Kidney epithelial cell (primary cell): ENCODE data around the gene ACKR1. TPM values are rescaled to one million over a fixed set of nuclear protein-coding genes. Genes with fewer than 3 reads are reported as not detected.

Experiments
- DNase-seq: peaks from one replicate; pipeline ENCODE4 v3.0.0-alpha.2; 2010; ENCODE audit warnings: low read depth
- H3K27me3 ChIP-seq: 2 replicates; pipeline ENCODE4 v1.6.0; 2011; ENCODE audit warnings: low read length; ENCODE audit not compliant: control insufficient read depth, insufficient read depth
- H3K36me3 ChIP-seq: 2 replicates; pipeline ENCODE4 v1.5.1; 2011; ENCODE audit warnings: low read length; ENCODE audit not compliant: control insufficient read depth, insufficient read depth
- H3K4me3 ChIP-seq: 2 replicates; pipeline ENCODE4 v1.5.1; 2011; ENCODE audit warnings: low read depth, mild to moderate bottlenecking, control low read depth, low read length
- CTCF ChIP-seq: IDR thresholded peaks from 2 replicates; pipeline ENCODE4 v1.5.1; 2011; ENCODE audit warnings: mild to moderate bottlenecking, moderate library complexity, low read length, control low read depth, inconsistent platforms; ENCODE audit not compliant: insufficient read depth, poor library complexity, severe bottlenecking
- total RNA-seq: library from RNA; depleted of rRNA; stranded (reverse); fragments of >200 nt; gene quantifications from 2 replicates; pipeline ENCODE4 v1.2.3, GENCODE V29; 2015

ACKR1 gene
- total RNA-seq, 1 donor from 2014 or later = not detected

GRCh38 chr1:159222075-159222865, 17.6 kb downstream of the ACKR1 start:
- Histone ChIP-seq H3K27me3 (peaks cover 2% of the 10 kb centered on the region), H3K4me3 (no peak overlapping the region), H3K36me3 (no peaks in the 10 kb centered on the region)
- TF ChIP-seq CTCF = no peak
- no peak for DNase-seq

GRCh38 chr1:159223004-159223403, 18.3 kb downstream of the ACKR1 start:
- no peaks in the 10 kb centered on the region for H3K36me3 ChIP-seq

GRCh38 chr1:159228554-159228953, 23.9 kb downstream of the ACKR1 start:
- Histone ChIP-seq H3K27me3 (no peaks in the 10 kb centered on the region), H3K4me3 (no peak overlapping the region), H3K36me3 (no peaks in the 10 kb centered on the region)
- TF ChIP-seq CTCF = no peak
- no peak for DNase-seq

More at GRCh38 chr1:159223004-159223403, 18.3 kb downstream of the ACKR1 start:
- H3K4me3 ChIP-seq = no peak overlapping the region
- DNase-seq = no peak
- peaks cover 2% of the 10 kb centered on the region for H3K27me3 ChIP-seq
- TF ChIP-seq CTCF = no peak

GRCh38 chr1:159229260-159229885, 24.7 kb downstream of the ACKR1 start:
- no peak for TF ChIP-seq CTCF
- no peak for DNase-seq
- no peak overlapping the region for H3K4me3 ChIP-seq
- no peaks in the 10 kb centered on the region for H3K27me3 ChIP-seq
- H3K36me3 ChIP-seq = no peaks in the 10 kb centered on the region

GRCh38 chr1:159229896-159230295, 25.2 kb downstream of the ACKR1 start:
- Histone ChIP-seq H3K4me3 (no peak overlapping the region), H3K27me3 (no peaks in the 10 kb centered on the region), H3K36me3 (no peaks in the 10 kb centered on the region)
- no peak for TF ChIP-seq CTCF
- DNase-seq = no peak
